Measurements from ENCODE around the gene TSHZ2.
"Not testable (repeated sequence)": the region's sequence is repeated elsewhere in the genome, so short reads cannot be mapped to it uniquely, and the experiment has no call there.

Gene TSHZ2

DNA sequence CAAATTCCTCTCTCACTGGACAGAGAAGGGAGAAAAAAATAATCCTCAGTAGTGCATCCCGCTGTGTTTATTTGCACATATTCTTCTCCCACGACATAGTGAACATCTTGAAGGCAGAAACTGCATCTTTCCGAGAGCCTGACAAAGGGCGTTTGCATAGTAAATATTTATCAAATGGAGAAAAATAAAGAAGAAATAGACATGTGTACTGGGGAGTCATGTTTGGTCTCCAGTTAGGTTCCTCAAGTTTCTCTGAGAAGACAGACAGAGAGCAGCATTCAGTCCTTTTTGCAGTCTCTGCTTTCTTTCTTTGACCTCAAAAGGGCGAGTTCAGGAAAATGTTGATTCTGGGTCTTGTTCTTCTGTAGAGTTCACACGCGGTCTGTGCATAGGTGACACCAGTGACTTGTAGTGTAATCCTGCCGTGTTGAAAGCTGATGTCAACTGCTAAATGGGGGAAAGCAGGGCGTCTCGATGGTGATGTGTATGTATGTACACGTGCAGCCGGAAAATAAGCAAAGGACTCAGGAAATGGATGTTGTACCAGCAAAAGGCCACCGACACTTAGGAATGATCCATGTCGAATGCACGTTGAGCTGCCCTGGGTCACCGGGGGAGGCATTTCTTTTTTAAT lies 335.9 kb downstream of the TSHZ2 start:
- no peak for DNase-seq (ENCODE audit: low read depth, low spot score)

DNA sequence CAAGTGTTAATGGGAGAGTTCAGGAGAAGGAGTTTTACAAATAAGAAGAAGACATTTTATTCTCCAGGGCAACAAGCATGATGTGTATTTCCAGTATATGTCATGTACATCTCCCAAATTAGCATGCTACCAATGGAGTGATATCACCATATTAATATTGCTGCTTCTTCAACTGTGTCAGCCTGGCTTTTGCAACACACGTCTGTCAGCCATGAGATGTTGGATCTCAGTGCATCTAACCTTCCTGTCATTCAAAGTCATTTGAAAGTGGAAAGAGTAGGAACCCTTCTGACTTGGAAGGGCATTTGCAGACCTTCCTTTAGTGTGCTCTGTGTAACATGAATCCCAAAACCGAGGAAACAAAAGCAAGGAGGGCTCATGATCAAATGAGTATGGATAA lies 337.4 kb downstream of the TSHZ2 start:
- no peak for DNase-seq (ENCODE audit: low read depth, low spot score)

DNA sequence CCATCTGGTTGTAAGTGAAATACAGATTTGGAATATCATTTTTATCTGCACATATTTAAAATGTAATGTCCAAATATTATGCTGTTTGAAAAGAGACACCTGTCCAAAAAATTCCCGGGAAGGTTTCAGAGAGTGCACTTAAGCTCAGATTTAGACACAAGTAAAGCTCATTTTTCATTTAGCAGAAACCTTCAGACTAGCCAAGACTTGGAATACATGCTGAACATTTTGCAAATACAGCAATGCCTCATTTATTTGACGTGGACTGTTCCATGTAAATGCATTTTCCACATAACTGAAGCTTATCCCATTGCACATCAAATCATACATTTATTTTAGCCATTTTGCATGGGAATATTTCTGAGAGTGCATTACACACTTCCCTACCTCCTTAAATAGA lies 340.8 kb downstream of the TSHZ2 start:
- no peak for DNase-seq (ENCODE audit: low read depth, low spot score)

DNA sequence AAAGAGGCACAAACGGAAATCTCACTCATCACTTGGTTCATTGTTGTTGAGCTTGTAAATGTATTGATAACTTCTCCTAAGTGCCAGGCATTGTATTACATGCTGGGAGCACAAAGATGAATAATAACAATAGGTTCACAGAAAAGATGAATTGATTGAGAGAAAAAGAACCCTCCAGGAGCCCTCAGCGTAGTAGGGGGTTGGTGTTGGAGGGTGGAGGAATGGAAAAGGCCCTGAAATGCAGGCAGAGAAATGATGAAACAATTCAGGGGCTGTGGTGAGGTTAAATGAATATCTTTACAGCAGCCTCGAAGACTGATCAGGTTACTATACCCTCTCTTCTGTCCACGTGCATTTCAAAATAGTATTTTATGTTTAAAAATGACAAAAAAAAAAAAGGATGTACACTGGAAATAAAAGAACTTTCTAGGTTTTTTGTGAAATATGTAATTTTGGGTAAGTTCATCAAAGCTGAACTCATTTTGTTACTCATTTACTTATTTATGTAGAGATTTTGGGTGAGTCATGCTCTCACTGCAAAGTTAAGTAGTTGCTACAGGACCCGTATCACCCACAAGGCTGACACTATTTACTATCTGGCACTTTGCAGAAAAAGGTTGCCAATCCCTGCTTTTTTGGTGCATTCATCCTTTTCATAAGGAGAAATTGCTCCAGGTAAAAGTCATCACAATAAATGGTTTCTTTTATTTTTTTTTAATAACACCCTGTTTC lies 344.2 kb downstream of the TSHZ2 start:
- no peak for DNase-seq (ENCODE audit: low read depth, low spot score)

DNA sequence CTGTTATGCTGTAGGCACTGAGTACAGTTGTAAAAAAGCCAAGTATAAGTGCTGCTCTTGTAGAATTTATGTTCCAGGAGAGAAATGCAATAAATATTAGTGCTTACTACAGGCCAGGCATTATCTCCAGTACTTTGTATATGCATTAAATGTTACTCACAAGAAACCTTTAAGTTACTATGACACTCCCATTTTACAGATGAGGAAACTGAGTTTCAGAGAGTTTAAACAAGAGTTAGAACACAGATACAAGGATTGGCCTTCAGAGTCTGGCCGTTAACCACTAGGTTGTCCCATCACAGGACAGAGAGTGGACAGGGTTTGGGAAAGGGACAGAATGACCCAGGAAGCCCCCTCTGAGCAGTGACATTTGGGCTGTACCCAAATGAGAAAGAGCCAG lies 347.0 kb downstream of the TSHZ2 start:
- DNase-seq (ENCODE audit: low read depth, low spot score), result no peak

DNA sequence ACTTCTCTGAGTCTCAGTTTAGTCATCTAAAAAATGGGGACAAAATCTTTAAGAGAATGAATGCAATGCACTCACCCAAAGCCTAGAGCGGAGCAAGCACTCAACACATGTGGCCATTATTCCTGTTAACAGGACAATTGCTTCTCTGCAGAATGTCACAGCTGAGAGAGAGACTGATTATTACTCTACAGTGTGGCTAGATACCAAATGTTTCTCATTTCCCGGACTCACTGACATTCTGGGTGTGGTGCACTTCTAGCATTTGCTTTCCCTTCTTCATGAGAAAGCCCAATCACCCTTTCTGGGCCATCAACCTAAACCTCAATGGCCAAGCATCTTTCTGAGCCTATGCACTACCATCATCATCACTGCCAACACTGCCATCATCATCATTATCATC lies 347.6 kb downstream of the TSHZ2 start:
- no peak for DNase-seq (ENCODE audit: low read depth, low spot score)

DNA sequence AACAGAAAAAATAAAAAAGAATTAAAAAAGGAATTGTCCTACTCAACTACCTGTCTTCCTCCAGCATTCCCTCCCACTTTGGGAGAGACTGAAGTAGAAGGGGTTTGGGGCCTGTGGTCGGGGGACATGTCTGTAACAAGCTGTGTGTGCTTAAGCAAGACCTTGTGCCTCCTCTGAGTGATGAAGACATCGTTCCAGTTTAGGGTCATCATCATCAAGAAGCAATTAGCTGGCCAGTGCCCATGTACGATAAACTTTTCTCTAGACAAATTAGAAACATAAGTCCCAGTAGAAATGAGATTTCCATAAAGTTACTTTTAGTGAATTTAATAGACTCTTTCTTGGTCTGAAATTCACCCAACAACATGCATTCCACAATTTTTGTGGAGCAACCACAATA lies 348.5 kb downstream of the TSHZ2 start:
- no peak for DNase-seq (ENCODE audit: low read depth, low spot score)

DNA sequence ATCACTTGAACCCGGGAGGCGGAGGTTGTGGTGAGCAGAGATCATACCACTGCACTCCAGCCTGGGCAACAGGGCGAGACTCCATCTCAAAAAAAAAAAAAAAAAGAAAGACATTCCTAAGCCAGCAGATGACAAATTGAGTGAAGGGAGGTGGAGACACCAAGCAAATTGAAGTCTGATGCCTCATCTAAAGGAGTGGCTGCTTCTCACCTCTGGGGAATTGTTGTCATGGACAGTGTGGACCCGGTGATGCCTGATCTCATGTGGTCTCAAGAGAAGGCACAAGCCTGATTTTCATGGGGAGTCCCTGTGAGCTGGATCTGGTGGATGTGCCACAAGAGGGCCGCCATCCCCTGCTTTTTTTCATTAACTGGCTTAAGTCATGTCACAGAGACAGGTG lies 349.4 kb downstream of the TSHZ2 start:
- DNase-seq (ENCODE audit: low read depth, low spot score), result no peak

DNA sequence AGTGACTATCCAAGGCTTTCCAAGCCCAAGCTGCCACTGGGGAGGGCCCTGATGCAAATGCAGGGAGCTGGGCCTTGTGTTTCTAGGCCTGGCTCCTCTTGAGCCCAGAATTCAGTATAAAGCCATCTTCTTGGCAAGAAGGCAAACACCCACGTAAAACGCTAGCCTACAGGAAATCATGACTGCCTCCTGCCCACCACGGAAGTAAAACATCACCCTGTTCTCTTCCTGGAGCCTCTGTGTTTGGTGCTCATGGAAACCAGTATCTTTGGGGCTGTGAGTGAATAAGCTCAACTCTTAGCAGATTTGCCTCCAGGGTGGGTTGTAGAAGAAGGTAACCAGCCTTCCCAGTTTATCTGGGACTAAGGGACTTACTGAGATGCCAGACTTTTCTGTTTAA lies 350.5 kb downstream of the TSHZ2 start:
- DNase-seq (ENCODE audit: low read depth, low spot score), result no peak

DNA sequence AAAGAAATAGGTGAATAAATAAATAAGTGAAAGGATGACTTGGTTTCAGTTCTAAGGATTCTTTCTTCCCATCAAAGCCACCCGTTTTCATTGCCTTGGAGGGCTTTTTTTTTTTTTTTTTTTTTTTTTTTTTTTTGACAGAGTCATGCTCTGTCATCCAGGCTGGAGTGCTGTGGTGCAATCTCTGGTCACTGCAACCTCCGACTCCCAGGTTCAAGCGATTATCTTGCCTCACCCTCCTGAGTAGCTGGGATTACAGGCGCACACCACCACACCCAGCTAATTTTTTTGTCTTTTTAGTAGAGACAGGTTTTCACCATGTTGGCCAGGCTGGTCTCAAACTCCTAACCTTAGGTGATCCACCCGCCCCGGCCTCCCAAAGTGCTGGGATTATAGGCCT lies 351.3 kb downstream of the TSHZ2 start:
- DNase-seq (ENCODE audit: low read depth, low spot score), result not testable (repeated sequence)

DNA sequence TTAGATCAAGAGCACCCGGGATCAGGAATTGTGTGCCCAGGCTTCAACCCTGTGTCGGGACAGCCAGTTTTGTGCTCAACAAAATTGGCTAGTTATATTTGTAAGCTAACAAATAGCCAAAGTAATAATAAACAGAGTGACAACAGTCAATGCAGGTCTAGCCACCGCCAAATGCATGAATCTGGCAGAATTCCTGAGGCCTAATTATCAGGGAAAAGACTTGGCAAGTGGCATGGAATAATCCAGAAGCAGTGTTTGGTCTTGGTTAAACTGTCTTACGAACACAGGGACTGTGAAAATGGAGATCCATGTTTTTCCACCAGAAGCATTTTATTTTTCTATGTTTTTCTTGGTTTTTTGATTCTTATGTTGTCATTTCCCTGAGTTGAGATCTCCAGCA lies 352.7 kb downstream of the TSHZ2 start:
- DNase-seq (ENCODE audit: low read depth, low spot score), result no peak

DNA sequence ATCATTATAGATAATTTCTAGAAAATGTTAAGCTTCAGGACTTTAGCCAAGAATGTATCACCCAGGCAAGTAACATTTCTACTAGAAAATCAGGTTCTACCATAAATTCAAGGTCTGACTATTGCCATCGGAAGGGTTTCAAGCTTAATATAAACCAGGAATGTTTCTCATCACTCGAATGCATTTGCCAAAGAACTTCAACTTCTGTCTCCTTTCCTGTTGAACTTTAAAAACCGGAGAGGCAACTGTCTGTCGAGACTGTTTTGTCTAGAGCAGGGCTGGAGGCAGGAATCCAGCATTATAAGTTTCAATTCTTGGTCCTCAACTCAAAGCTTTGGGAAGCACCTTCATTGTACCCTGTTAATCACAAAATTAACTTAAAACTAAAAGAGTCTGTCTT lies 356.8 kb downstream of the TSHZ2 start:
- DNase-seq (ENCODE audit: low read depth, low spot score), result no peak

DNA sequence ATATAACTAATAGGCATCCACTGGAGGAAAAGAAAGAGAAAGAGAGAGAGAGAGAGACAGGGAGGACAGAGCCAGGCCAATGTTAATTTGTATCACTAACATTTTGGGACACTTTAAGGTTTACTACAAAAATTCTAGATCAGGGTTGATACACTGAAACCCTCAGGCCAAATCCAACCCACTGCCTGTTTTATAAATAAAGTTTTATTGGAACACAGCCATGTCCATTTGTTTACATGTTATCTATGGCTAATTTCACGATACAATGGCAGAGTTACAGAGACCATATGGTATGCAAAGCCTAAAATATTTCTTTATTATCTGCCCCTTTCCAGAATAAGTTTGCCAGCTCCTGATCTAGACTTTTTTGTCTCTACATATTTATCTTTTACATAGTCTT lies 357.6 kb downstream of the TSHZ2 start:
- DNase-seq (ENCODE audit: low read depth, low spot score), result no peak

DNA sequence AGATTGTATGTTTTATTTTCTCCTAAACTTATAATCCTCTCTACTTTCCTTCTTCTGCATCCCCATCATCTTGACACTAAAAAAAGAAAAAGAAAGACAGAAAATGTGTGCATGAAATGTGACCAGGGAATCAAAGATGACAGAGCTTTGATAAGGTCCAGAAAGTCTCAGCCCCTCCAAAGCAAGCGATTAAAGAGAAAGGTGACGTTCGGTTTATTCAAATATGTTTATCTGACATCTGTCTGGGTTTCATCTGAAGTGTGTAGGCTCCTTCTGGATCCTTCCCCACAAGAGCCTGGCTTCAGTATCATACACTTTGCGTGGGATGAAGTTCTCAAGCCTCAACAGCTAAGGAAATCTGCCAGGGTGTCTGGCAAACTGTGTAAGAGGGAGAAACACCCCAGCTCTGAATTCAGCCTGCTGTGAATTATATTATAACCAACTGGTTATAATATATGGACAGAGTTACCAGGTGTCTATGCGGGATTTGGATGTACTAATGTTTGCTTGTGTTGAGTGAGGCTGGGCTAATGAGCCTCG lies 358.5 kb downstream of the TSHZ2 start:
- DNase-seq (ENCODE audit: low read depth, low spot score), result no peak

DNA sequence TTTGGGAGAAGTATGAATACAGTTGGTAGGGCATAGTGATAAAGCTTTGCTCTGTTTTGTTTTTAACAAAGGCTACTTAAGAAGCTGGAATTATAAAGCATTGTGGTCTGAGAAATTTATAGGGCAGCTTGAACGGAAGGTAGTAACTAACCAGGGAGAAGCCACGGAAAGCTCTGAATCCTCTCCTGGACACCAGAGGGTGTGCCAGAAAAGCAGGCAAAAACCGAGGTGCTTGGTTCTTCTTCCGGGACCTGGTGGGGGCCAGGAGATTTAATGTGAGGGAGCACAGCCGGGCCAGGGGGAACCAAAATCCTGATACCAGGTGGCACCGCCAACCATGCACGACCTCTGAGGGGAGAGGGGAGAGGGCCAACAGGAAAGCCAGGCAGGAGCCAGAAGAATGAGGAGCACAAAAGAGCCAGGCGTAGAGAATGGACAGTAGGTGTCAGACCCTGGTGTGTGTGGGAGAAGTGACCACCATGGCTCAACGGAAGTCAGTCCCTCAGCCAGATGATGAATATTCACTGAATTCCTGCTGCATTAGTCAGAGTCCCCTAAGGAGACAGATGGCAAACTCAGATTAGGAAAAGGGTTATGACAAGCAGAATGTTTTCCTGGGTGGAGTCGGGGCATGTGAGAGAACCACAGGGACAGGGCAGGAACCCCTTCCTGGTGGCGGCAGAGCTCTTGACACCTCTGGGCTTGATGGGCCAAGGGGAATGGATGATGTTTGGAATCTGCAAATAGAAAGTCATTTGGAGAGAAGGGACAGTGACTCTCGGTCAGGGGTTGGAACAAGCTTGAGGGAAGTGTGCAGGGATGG lies 359.2 kb downstream of the TSHZ2 start:
- no peak for DNase-seq (ENCODE audit: low read depth, low spot score)

DNA sequence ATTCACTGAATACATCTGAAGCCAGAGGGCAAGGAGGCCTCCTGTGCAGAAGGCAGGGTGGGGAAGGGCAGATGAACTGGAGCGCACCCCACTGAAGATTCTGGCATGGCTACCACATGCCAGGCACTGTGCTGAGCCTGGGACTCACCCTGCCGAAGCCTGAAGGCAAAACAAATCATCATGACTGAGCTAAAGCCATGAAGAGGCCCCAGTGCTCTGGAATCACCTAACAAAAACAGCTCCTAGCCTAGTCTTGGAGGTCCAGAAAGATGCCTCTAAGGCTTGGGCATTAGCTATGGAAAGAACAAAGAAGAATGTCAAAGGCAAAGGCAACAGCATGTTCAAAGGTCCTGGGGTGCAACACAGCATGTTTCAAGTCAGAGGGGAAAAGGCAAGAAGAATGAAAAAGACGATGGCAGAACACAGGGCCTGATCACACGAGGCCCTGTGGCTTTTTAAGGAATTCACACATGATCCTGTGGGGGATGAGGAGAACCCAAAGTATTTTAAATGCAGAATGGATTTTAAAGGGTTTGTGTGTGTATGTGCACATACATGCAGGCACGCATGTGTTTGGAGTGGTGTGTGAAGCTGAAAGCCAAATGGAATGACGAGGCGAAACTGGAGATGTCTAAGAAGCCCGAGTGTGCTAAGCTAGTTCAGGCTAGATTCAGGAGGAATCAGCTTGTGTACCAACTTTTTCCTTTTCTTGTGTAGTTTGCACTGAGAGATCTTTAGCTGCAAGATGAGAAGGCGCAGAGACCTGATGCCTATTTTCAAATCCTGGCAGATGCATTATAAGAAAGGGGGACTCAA lies 360.1 kb downstream of the TSHZ2 start:
- no peak for DNase-seq (ENCODE audit: low read depth, low spot score)

DNA sequence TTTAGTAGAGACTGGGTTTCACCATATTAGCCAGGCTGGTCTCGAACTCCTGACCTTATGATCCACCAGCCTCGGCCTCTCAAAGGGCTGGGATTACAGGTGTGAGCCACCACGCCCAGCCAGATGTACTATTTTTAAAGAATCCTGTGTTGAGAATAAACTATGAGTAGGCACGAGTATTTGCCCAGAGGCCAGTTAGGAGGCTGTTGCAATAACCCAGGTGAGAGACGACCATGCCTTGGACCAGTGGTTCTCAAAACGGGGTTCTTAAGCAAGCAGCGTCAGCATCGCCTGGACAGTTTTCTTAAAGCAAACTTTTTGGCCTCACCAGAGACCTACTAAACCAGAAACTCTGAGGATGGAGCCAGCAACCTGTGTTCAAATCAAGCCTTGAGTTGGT lies 362.7 kb downstream of the TSHZ2 start:
- DNase-seq (ENCODE audit: low read depth, low spot score), result no peak

DNA sequence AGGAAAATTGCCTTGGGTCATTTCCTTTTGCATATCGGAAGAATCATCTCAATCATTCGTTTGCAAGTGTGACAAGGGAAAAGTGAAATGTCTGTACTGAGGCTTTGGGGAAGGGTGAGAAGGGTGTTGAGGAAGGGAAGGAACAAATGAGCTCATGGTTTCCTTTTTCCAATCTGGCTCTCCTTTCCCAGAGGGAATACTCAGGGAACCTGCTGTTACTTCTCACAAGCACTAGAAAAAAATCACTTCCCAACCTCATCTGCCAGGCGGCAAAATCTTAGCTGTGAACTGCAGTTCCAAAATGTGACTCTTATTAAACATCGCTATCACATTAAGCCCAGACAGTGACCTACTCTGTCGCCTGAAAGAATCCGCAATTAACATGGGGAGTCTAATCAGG lies 363.4 kb downstream of the TSHZ2 start:
- DNase-seq (ENCODE audit: low read depth, low spot score), result no peak

DNA sequence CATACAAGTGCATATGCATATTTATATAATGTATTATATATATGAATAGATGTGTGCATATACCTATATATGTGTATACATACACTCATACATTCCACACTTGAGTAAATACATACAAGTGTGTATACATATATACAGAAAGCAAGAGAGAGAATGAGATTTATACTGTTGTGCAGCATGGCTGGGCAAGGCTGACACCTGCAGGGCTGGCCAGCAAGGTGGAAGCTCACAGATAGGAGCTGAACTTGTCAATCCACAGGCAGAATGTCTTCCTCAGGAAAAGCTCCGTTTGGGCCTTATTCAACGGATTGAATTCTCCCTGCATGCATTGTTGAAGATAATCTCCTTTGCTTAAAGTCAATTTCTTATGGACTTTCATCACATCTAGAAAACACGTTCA lies 364.7 kb downstream of the TSHZ2 start:
- no peak for DNase-seq (ENCODE audit: low read depth, low spot score)

DNA sequence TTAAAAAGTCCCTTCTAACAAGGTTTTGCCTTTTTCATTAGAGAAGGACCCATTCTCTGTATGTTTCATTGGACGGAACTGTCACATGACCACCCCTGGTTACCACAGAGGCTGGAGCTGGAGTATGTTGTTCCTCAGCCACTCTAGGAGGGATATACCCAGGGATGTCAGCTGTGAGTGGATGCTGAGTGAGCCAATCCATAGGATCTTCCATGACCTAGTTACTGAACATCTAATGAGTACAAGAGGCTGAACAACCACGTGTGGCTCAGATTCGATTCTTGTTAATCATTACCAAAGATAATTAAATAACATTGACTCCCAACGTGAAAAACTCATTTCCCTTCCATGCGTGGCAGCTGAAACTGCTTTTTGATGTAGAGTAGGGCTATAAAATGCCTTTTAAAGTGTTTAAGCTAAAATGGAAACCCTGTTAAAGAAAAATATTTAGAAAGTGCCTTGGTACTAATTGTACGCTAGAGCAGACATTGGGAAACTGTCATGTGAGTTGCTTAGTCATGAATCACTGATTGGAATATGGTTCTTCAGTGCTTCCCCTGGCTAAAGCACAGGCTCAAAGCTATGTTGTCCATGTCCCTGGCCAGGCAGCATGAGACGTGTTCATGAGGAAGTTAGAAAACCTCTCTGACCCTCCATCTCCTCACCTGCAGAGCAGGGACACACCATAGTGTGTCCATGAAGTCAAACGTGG lies 365.4 kb downstream of the TSHZ2 start:
- no peak for DNase-seq (ENCODE audit: low read depth, low spot score)

DNA sequence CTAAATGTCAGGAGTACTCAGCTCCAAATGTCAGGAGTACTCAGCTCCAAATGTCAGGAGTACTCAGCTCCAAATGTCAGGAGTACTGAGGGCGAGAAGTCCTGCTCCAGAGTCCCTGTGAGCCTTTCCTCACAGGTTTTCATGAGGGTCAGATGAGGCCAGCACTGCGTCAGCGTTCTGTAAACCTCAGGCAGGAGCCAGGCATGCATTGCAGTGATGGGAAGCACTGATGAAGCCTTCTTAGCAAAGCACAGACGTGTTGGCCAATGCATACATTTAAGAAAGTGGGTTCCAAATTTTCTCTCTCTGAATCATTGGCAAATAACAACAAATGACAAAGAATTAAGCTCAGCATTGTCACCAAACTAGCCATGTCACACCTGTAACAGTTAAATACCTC lies 366.6 kb downstream of the TSHZ2 start:
- DNase-seq (ENCODE audit: low read depth, low spot score), result no peak
